NT2/D1 (cell line): Measurements from ENCODE around the gene CDH12.
"Not testable (repeated sequence)": the region's sequence is repeated elsewhere in the genome, so short reads cannot be mapped to it uniquely, and the experiment has no call there.

Experiments used
- YY1 ChIP-seq: IDR thresholded peaks from 2 replicates; pipeline ENCODE4 v1.6.1; 2011; ENCODE audit not compliant: insufficient read length, insufficient read depth
- ZNF274 ChIP-seq: IDR thresholded peaks from 2 replicates; pipeline ENCODE4 v1.6.1; 2011; ENCODE audit warnings: mild to moderate bottlenecking, low read depth, low read length

DNA sequence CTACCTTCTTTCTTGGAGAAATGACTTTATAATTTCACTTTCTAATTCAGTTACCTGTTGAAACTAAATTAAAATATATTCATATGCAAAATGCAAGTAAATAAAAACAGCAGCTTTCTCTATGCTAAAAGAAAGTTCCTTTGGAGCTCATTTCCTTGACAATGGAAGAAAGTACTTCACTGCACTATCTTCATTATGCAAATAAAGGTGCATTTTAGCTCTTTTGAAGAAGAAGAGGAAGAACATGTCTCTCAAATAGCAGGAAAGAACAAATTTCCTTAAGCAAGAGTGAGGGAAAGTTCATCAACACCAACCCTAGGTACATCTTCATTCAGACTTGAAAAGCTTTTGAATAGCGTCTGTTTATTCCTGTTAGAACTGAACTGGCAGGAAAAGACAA lies 901.6 kb downstream of the CDH12 start:
- TF ChIP-seq ZNF274, YY1: not testable (repeated sequence)
